GM19397 (cell line): Measurements from ENCODE around the gene ZKSCAN5.
"Not testable (repeated sequence)": the region's sequence is repeated elsewhere in the genome, so short reads cannot be mapped to it uniquely, and the experiment has no call there.

Experiments
- ATAC-seq: cut with Tn5 transposase; IDR thresholded peaks from one replicate; pipeline ENCODE4 v1.9.1; 2021; ENCODE audit warnings: mild to moderate bottlenecking, moderate library complexity; ENCODE audit not compliant: unreplicated experiment

Gene ZKSCAN5

GRCh38 chr7:99497766-99498545, 6.5 kb upstream of the ZKSCAN5 start:
- no peak for ATAC-seq

DNA sequence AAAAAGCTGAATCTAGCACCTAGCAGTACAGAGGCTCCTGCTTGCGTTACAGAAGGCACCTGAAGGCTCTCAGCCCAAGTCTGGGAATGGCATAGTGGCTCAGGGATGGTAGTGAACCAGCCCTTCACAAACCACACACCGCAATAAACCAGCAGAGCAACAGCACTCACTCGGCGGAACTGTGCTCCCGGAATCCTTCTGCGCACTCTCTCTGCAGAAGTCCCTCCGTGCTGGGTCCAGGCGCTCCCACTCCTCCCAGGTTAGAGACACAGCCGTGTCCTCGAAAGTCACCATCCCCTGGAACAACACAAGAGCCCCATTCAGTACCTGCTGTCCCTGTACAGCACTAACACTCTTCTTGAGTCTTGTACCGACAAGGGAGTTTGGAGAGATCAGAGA, 5.9 kb upstream of the ZKSCAN5 start:
- ATAC-seq: no peak

DNA sequence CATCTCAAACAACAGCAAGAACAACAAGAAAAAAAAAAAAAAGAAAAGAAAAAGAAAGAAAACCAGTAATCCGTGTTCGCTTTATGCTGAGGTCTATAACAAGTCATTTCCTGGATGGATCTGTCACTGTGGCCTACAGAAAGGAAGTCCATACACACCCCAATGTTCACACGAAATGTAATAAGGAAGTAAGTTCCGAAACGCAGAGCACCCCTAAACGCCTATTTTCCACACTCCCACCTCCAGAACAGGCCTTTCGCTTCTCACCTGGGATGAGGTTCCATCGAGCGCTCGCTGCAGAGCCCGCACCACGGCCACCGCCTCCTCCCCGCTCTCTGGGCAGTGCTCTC, 5.1 kb upstream of the ZKSCAN5 start:
- ATAC-seq: no peak

DNA sequence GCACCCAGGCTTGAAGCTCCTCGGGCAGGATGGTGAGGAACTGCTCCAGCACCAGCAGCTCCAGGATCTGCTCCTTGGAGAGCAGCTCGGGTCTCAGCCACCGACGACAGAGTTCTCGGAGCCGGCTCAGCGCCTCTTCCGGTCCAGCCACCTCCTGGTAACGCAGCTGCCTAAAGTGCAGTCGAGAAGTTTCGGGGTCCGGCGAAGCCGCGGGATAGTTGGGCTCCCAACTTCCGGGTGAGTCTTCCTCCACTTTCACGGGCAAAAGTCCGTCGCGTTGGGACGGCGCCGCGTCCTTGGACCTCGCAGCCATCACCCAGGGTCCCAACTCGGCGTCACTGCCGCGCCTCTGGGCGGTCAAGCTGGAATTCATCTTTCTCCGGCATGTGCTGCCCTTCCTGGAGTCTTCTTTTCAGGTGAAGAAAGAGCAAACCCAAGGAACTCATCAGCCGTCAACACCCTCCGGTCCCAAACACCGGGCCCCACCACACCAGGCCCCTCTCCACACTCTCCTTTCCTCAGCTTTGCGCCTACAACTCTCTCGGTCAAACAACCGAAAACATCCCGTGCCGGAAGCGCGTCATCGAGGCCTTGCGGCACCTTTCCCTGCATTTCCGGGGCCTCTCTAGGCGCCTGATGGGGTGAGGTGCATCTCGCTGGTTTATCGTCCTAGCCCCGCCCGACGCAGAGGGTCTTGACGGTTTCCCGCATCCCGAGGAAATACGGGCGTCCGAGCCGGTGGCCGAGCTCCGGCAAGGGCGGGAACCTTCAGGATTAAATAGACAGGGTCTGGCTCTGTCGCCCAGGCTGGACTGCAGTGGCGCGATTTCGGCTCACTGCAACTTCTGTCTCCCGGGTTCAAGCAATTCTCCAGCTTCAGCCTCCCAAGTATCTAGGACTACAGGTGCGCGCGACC, 4.5 kb upstream of the ZKSCAN5 start, which contains the start of gene ZNF394:
TSS of gene ZNF394 (minus strand) at position 561 of the 916 bp plus-strand sequence. CDS start at position 373, 188 bp downstream.
- ATAC-seq: peak; percentile 43

- ATAC-seq: no peak
Measured at GRCh38 chr7:99500637-99501009, 3.8 kb upstream of the ZKSCAN5 start.

DNA sequence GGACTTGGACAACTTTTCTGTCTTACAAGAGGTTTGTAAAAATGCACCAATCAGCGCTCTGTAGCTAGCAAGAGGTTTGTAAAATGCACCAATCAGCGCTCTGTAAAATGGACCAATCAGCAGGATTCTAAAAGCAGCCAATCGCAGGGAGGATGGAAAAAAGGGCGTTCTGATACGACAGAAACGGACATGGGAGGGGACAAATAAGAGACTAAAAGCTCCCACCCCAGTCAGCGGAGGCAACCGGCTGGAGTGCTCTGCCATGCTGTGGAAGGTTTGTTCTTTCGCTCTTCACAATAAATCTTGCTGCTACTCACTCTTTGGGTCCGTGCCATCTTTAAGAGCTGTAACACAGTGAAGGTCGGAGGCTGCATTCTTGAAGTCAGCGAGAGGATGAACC, 3.2 kb upstream of the ZKSCAN5 start:
- ATAC-seq: not testable (repeated sequence)

GRCh38 chr7:99504281-99504602, 220 bp upstream of the ZKSCAN5 start:
- no peak for ATAC-seq

GRCh38 chr7:99505324-99505662, 831 bp downstream of the ZKSCAN5 start:
- ATAC-seq: no peak

- ATAC-seq: no peak
Measured at GRCh38 chr7:99514050-99514449, 9.6 kb downstream of the ZKSCAN5 start.

GRCh38 chr7:99521399-99521798, 16.9 kb downstream of the ZKSCAN5 start:
- no peak for ATAC-seq

DNA sequence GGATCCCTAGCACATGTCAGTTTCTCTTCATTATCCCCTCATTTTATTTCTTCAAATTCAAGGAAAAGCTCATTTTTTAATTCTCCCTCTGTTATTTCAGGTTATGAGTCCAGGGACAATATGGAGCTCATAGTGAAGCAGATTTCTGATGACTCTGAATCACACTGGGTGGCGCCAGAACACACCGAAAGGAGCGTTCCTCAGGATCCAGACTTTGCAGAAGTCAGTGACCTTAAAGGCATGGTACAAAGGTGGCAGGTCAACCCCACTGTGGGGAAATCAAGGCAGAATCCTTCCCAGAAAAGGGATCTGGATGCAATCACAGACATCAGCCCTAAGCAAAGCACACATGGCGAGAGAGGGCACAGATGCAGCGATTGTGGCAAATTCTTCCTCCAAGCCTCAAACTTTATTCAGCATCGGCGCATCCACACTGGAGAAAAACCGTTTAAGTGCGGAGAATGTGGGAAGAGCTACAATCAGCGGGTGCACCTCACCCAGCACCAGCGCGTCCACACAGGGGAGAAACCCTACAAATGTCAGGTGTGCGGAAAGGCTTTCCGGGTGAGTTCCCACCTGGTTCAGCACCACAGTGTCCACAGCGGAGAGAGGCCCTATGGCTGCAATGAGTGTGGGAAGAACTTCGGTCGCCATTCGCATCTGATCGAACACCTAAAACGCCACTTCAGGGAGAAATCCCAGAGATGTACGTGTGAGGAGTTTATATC, 21.4 kb downstream of the ZKSCAN5 start:
- no peak for ATAC-seq

DNA sequence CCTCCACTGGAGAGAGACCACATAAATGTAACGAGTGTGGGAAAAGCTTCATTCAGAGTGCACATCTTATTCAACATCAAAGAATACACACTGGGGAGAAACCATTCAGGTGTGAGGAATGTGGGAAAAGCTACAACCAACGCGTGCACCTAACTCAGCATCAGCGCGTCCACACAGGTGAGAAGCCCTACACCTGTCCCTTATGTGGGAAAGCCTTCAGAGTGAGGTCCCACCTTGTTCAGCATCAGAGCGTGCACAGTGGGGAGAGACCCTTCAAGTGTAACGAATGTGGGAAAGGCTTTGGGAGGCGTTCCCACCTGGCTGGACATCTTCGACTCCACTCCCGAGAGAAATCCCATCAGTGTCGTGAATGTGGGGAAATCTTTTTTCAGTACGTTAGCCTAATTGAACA, 26.9 kb downstream of the ZKSCAN5 start:
- no peak for ATAC-seq

- ATAC-seq: no peak
Measured at GRCh38 chr7:99535667-99536066, 31.2 kb downstream of the ZKSCAN5 start.

GRCh38 chr7:99539213-99539811, 34.9 kb downstream of the ZKSCAN5 start:
- no peak for ATAC-seq

- ATAC-seq: no peak
Measured at GRCh38 chr7:99540542-99540941, 36.1 kb downstream of the ZKSCAN5 start.

DNA sequence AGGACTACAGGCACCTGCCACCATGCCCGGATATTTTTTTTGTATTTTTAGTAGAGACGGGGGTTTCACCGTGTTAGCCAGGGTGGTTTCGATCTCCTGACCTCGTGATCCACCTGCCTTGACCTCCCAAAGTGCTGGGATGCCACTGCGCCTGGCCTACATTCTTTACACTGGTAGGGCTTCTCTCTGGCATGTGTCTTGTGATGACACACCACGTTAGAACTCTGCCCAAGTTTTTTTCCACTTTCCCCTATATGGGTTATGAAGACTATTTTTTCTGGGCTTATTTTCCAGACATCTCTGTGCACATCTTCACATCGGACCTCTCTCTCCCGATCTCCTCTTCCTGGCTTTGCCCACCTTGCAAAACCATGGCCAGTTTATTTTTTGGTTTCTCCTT, 36.8 kb downstream of the ZKSCAN5 start:
- ATAC-seq: no peak

DNA sequence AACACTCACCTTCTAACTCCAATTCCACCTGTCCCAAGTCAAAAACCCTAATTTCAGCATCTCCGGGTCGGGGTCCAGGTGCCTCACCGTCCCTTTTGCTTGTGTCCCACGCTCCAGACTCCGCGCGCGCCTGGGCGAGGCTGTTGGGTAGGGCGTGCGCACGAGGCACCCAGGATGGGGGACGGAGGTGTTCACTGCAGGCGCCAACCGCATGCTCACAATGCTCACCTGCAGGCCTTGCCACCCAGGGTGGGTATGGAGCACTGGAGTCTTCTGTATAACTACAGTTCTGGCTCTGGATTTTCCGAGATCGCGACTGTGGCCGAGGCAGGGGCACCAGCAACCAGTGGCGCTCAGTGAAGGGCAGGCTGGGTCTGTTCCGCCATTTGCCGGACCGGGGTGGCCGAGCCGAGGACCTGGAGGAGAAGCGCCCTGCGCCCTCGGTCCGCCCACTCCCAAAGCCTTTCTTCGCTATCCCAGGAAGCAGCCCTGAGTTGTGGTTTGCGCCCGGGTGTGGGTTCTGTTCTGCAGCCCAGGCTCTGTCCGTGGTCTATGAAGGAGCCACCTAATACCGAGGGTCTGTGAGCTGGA, 38.7 kb downstream of the ZKSCAN5 start:
- ATAC-seq: no peak

DNA sequence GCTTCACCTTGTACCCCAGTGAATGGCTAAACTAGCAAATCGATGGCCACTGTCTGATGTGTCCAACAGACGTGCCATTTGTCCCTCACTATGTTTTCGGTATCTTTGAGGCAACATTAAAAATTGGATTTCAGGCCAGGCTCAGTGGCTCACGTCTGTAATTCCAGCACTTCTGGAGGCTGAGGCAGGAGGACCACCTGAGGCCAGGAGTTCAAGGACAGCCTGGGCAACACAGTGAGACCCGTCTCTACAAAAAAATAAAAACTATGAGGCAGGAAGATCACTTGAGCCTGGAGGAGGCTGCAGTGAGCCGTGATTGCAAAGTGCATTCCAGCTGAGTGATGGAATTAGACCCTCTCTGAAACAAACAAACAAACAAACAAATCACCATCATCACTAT, 39.5 kb downstream of the ZKSCAN5 start:
- ATAC-seq: no peak

- not testable (repeated sequence) for ATAC-seq
Measured at GRCh38 chr7:99545308-99545707, 40.8 kb downstream of the ZKSCAN5 start.

DNA sequence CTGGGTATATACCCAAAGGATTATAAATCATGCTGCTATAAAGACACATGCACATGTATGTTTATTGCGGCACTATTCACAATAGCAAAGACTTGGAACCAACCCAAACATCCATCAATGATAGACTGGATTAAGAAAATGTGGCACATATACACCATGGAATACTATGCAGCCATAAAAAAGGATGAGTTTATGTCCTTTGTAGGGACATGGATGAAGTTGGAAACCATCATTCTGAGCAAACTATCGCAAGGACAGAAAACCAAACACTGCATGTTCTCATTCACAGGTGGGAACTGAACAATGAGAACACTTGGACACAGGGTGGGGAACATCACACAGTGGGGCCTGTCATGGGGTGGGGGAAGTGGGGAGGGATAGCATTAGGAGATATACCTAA, 45.1 kb downstream of the ZKSCAN5 start:
- not testable (repeated sequence) for ATAC-seq

GRCh38 chr7:99551334-99551733, 46.9 kb downstream of the ZKSCAN5 start:
- no peak for ATAC-seq
